ENCODE data around the gene PPM1A.

PPM1A gene

DNA sequence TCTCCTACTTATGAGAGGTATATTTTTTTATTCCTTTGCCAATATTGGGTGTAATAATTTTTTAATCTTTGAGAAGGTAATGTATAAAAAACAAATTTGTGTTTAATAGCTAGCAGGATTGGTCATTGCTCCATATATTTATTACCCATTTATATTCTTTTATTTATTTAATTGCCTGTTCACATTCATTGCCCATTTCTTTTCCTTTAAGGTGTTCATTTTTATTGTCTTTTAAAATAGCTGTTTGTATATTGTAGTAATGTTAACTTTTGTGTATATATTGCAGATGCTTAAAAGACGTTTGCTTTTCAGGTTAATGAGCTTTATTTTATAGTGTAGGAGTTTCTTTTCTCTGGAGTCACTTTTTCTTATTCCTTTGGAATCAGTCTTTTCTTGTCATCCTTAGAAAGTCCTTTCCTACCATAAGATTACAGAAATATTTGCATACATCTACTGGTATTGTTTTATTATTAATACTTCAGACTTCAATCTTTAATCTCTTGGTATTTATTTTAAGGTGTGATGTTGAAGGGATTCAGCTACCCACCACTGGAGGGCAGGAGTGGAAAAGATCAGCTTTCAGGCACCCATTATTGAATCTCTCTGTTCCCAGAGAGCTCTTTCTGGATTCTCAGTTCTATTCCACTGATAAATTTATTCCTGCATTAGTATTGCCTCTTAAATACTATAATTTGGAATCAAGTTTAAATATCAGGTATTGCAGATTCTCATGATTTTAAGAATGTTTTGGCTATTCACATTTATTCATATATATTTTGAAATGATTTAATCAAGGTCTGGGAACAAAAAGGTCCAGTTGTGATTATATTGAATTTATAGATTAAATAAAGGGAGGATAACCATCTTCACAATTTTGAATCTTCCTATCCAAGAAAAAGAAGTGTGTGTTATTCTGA, 17.3 kb downstream of the PPM1A start:
- no peak overlapping the region for H3K4me2 ChIP-seq (ENCODE audit: low read depth, low read length, poor library complexity, severe bottlenecking)
- H3K9me2 ChIP-seq (replicated peaks; ENCODE audit: low read depth, low read length): no peaks in the 10 kb centered on the region
- H3F3A ChIP-seq (ENCODE audit: low read depth): no peaks in the 10 kb centered on the region
- H2AFZ ChIP-seq (ENCODE audit: low read length): no peak overlapping the region
- no peaks in the 10 kb centered on the region for H3K36me3 ChIP-seq (ENCODE audit: insufficient read depth, low read length)
- no peak for TF ChIP-seq EZH2phosphoT487 (IDR thresholded peaks at IDR 0.05; ENCODE audit: borderline replicate concordance)
- TF ChIP-seq, protein P1, sequence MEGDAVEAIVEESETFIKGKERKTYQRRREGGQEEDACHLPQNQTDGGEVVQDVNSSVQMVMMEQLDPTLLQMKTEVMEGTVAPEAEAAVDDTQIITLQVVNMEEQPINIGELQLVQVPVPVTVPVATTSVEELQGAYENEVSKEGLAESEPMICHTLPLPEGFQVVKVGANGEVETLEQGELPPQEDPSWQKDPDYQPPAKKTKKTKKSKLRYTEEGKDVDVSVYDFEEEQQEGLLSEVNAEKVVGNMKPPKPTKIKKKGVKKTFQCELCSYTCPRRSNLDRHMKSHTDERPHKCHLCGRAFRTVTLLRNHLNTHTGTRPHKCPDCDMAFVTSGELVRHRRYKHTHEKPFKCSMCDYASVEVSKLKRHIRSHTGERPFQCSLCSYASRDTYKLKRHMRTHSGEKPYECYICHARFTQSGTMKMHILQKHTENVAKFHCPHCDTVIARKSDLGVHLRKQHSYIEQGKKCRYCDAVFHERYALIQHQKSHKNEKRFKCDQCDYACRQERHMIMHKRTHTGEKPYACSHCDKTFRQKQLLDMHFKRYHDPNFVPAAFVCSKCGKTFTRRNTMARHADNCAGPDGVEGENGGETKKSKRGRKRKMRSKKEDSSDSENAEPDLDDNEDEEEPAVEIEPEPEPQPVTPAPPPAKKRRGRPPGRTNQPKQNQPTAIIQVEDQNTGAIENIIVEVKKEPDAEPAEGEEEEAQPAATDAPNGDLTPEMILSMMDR (conservative IDR thresholded peaks at IDR 0.05; ENCODE audit: low read length): peak; percentile 83
- H4K20me1 ChIP-seq (ENCODE audit: insufficient read depth, low read length, poor library complexity, severe bottlenecking): peaks cover 50% of the 10 kb centered on the region
- peaks cover 96% of the 10 kb centered on the region for H3K79me2 ChIP-seq (ENCODE audit: insufficient read depth, low read length)
- H3K27me3 ChIP-seq (ENCODE audit: insufficient read depth, low read length, poor library complexity, severe bottlenecking): no peaks in the 10 kb centered on the region
- peaks cover 2% of the 10 kb centered on the region for H3K4me1 ChIP-seq (ENCODE audit: insufficient read depth, low read length, poor library complexity, severe bottlenecking)
- H3K9me3 ChIP-seq (ENCODE audit: insufficient read depth, low read depth, low read length): peaks cover 3% of the 10 kb centered on the region
- no peak overlapping the region for H3K4me3 ChIP-seq (ENCODE audit: low read length, poor library complexity, severe bottlenecking)
- no peak overlapping the region for H3K9ac ChIP-seq (ENCODE audit: low read depth, low read length, poor library complexity, severe bottlenecking)

DNA sequence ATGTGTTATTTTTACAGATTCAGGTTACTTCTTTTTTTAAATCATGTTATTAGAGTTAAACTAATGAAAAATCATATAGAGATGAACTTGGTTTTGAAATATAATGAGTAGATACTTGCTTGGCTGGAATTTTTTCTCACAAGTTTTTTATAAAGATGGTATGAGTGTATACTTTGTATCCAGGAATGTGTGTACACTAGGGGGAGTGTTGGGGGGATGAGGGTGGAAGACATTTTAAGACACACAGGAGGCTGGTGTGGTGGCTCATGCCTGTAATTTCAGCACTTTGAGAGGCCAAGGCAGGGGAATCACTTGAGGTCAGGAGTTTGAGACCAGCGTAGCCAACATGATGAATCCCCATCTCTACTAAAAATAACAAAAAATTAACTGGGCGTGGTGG, 23.2 kb downstream of the PPM1A start:
- Histone ChIP-seq H3K4me3 (ENCODE audit: low read length, poor library complexity, severe bottlenecking) (no peak overlapping the region), H3F3A (ENCODE audit: low read depth) (no peaks in the 10 kb centered on the region), H3K9ac (ENCODE audit: low read depth, low read length, poor library complexity, severe bottlenecking) (no peak overlapping the region), H3K9me3 (ENCODE audit: insufficient read depth, low read depth, low read length) (no peaks in the 10 kb centered on the region), H3K27me3 (ENCODE audit: insufficient read depth, low read length, poor library complexity, severe bottlenecking) (no peaks in the 10 kb centered on the region), H3K9me2 (replicated peaks; ENCODE audit: low read depth, low read length) (no peaks in the 10 kb centered on the region), H3K79me2 (ENCODE audit: insufficient read depth, low read length) (peaks cover 99% of the 10 kb centered on the region), H3K4me1 (ENCODE audit: insufficient read depth, low read length, poor library complexity, severe bottlenecking) (peaks cover 19% of the 10 kb centered on the region), H2AFZ (ENCODE audit: low read length) (no peak overlapping the region), H4K20me1 (ENCODE audit: insufficient read depth, low read length, poor library complexity, severe bottlenecking) (peaks cover 52% of the 10 kb centered on the region), H3K36me3 (ENCODE audit: insufficient read depth, low read length) (no peaks in the 10 kb centered on the region), H3K4me2 (ENCODE audit: low read depth, low read length, poor library complexity, severe bottlenecking) (no peak overlapping the region)
- TF ChIP-seq, protein P1 (conservative IDR thresholded peaks at IDR 0.05; ENCODE audit: low read length): peak; percentile 46
- TF ChIP-seq EZH2phosphoT487 (IDR thresholded peaks at IDR 0.05; ENCODE audit: borderline replicate concordance): no peak

DNA sequence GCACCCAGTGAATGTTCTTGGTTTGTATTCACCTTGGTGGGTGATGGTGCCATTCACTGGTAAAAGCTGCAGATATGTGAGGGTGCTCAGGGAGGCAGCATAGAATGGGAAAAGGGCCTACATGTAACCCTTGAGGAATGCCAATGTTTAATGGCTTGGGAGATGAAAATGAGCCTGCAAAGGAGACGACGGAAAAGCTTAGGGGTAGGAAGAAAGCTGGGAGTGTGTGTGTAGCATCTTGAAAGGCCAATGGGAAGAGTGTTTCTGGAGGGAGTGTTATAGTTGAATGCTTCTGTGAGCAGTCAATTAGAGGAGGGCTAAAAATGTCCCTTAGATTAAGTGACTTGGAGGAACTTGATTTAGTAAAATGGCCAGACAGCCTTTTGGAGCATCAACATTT, 24.9 kb downstream of the PPM1A start:
- H4K20me1 ChIP-seq (ENCODE audit: insufficient read depth, low read length, poor library complexity, severe bottlenecking): peaks cover 44% of the 10 kb centered on the region
- H3K9me2 ChIP-seq (replicated peaks; ENCODE audit: low read depth, low read length): no peaks in the 10 kb centered on the region
- no peak overlapping the region for H2AFZ ChIP-seq (ENCODE audit: low read length)
- H3K79me2 ChIP-seq (ENCODE audit: insufficient read depth, low read length): peaks cover 98% of the 10 kb centered on the region
- H3K4me2 ChIP-seq (ENCODE audit: low read depth, low read length, poor library complexity, severe bottlenecking): no peak overlapping the region
- H3K4me3 ChIP-seq (ENCODE audit: low read length, poor library complexity, severe bottlenecking): no peak overlapping the region
- no peak for TF ChIP-seq EZH2phosphoT487 (IDR thresholded peaks at IDR 0.05; ENCODE audit: borderline replicate concordance)
- TF ChIP-seq, protein P1 (conservative IDR thresholded peaks at IDR 0.05; ENCODE audit: low read length): no peak
- H3K27me3 ChIP-seq (ENCODE audit: insufficient read depth, low read length, poor library complexity, severe bottlenecking): no peaks in the 10 kb centered on the region
- H3F3A ChIP-seq (ENCODE audit: low read depth): no peaks in the 10 kb centered on the region
- H3K4me1 ChIP-seq (ENCODE audit: insufficient read depth, low read length, poor library complexity, severe bottlenecking): peaks cover 19% of the 10 kb centered on the region
- no peaks in the 10 kb centered on the region for H3K36me3 ChIP-seq (ENCODE audit: insufficient read depth, low read length)
- no peaks in the 10 kb centered on the region for H3K9me3 ChIP-seq (ENCODE audit: insufficient read depth, low read depth, low read length)
- no peak overlapping the region for H3K9ac ChIP-seq (ENCODE audit: low read depth, low read length, poor library complexity, severe bottlenecking)

Measured in Loucy (cell line).